ENCODE data around the gene SLC47A1.

The SLC47A1 gene

DNA sequence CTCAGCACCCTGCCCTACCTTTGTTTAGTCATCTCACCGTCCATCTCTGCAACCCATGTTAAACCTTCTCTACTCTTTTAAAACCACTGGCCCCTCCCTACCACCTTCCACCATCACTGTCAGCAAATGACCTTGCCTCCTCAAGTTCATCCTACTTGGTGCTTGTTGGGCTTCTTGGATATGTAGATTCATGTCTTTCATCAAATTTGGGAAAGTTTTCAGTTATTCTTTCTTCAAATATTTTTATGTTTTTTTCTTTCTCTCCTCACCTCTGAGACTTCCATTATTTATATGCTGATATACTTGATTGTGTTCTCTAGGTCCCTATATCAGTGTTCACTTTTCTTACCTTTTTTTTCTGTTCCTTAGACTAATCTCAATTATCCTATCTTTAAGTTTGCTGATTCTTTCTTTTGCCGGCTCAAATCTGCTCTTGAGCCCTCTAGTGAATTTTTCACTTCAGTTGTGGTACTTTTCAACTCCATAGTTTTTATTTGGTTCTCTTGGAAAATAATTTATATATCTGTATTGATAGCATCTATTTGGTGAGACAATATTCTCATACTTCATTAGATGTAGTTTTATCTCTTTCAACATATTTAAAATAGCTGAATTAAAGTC is 86.2 kb downstream of the SLC47A1 start:
- in situ Hi-C loops (cut with HindIII; ENCODE audit: low sequenced_read_pairs) = loop anchor here (5.0 kb wide), 1 partner anchor 38 kb away; no protein-coding TSS in a partner anchor
- no peak overlapping the region for H3K4me3 ChIP-seq (ENCODE audit: low read depth, low read length)
- no peak for DNase-seq (ENCODE audit: low read depth)
- TF ChIP-seq, protein P1, sequence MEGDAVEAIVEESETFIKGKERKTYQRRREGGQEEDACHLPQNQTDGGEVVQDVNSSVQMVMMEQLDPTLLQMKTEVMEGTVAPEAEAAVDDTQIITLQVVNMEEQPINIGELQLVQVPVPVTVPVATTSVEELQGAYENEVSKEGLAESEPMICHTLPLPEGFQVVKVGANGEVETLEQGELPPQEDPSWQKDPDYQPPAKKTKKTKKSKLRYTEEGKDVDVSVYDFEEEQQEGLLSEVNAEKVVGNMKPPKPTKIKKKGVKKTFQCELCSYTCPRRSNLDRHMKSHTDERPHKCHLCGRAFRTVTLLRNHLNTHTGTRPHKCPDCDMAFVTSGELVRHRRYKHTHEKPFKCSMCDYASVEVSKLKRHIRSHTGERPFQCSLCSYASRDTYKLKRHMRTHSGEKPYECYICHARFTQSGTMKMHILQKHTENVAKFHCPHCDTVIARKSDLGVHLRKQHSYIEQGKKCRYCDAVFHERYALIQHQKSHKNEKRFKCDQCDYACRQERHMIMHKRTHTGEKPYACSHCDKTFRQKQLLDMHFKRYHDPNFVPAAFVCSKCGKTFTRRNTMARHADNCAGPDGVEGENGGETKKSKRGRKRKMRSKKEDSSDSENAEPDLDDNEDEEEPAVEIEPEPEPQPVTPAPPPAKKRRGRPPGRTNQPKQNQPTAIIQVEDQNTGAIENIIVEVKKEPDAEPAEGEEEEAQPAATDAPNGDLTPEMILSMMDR (IDR thresholded peaks at IDR 0.05; ENCODE audit: low read depth, low read length, missing control alignments) = no peak

DNA sequence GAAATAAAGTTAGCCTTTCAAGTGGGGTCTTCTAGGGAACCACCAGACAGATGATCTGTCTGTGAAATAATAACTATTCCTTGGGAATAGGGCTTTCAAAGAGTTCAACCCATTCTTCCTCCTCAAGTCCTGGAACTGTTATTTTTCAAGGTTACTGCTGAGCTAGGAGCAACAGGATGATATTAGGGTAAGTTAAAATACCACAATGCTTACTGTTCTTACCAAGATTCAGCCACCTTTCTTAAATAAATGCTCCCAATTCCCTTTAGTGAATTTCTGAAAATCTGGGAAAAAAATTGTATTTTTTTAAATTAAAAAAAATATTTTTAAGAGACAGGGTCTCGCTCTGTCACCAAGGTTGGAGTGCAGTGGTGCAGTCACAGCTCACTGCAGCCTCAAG is 88.0 kb downstream of the SLC47A1 start:
- no peak overlapping the region for H3K4me3 ChIP-seq (ENCODE audit: low read depth, low read length)
- in situ Hi-C loops (cut with HindIII; ENCODE audit: low sequenced_read_pairs) = no loop called here
- TF ChIP-seq, protein P1 (IDR thresholded peaks at IDR 0.05; ENCODE audit: low read depth, low read length, missing control alignments) = no peak
- DNase-seq (ENCODE audit: low read depth) = no peak

DNA sequence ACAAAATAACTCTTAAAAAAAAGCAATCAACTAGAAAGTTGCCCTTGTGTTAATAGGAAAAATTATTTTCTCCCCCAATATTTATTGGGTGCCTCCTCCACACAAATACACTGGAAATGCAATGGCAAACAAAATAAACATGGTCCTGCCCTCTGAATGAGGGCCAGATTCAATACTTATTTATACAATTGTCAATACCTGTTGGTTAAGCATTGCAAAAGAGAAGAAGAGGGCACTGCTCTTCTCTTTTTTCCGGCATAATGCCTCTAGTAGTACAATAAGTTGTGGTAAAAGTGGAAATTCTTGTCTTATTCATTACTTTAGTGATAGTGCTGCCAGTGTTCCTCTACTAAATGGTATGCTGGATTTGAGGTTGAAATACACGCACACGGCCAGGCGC is 92.4 kb downstream of the SLC47A1 start:
- TF ChIP-seq, protein P1 (IDR thresholded peaks at IDR 0.05; ENCODE audit: low read depth, low read length, missing control alignments) = no peak

More for the DNA sequence above, 92.4 kb downstream of the SLC47A1 start:
- no peak overlapping the region for H3K4me3 ChIP-seq (ENCODE audit: low read depth, low read length)
- in situ Hi-C loops (cut with HindIII; ENCODE audit: low sequenced_read_pairs) = no loop called here
- DNase-seq (ENCODE audit: low read depth) = no peak
